OCI-LY3 (cell line): ENCODE data around the gene RALGAPB.
A peak's percentile ranks its signal among the peaks of the same experiment; 100 is the strongest.
"Not testable (repeated sequence)": the region's sequence is repeated elsewhere in the genome, so short reads cannot be mapped to it uniquely, and the experiment has no call there.

Source experiments
- H2AFZ ChIP-seq: fragments of 200-600, 300-600 bp; shearing (Covaris generic); 2 replicates; pipeline ENCODE4 v1.6.0; 2014; ENCODE audit warnings: antibody characterized with exemption, low read depth, low read length
- H3K27ac ChIP-seq: fragments of 200-600, 300-600 bp; sonication (generic); 2 replicates; pipeline ENCODE4 v1.5.1; 2014; ENCODE audit warnings: mild to moderate bottlenecking, low read length, moderate library complexity, mixed read lengths
- H3K27me3 ChIP-seq: fragments of 200-600, 300-600 bp; sonication (generic); 2 replicates; pipeline ENCODE4 v1.6.1; 2014; ENCODE audit warnings: low read depth, low read length, mixed read lengths
- H3K36me3 ChIP-seq: fragments of 200-600, 300-600 bp; sonication (generic); replicated peaks from 2 replicates; pipeline ENCODE3; 2014; ENCODE audit warnings: low read depth, low read length, mixed read lengths
- H3K4me1 ChIP-seq: fragments of 300-600, 200-600 bp; sonication (generic); 2 replicates; pipeline ENCODE4 v1.6.1; 2014; ENCODE audit warnings: low read length, mixed read lengths
- H3K4me2 ChIP-seq: fragments of 200-600, 300-600 bp; sonication (generic); 2 replicates; pipeline ENCODE4 v1.6.1; 2014; ENCODE audit warnings: low read length, mixed read lengths
- H3K4me3 ChIP-seq: fragments of 300-600, 200-600 bp; sonication (generic); 2 replicates; pipeline ENCODE4 v1.5.1; 2014; ENCODE audit warnings: antibody characterized with exemption, mild to moderate bottlenecking, low read length, moderate library complexity
- H3K79me2 ChIP-seq: fragments of 300-600, 200-600 bp; shearing (Covaris generic); 2 replicates; pipeline ENCODE4 v1.6.1; 2014; ENCODE audit warnings: mild to moderate bottlenecking, low read length, mixed read lengths
- H3K9ac ChIP-seq: fragments of 300-600, 200-600 bp; shearing (Covaris generic); 2 replicates; pipeline ENCODE4 v1.6.0; 2014; ENCODE audit warnings: mild to moderate bottlenecking, low read length, moderate library complexity
- H3K9me3 ChIP-seq: fragments of 200-600, 300-600 bp; shearing (Covaris generic); 2 replicates; pipeline ENCODE4 v1.6.1; 2014; ENCODE audit warnings: low read length, mixed read lengths; ENCODE audit not compliant: insufficient read depth
- H4K20me1 ChIP-seq: fragments of 200-600, 300-600 bp; sonication (generic); 2 replicates; pipeline ENCODE4 v1.6.1; 2016; ENCODE audit warnings: low read length, mixed read lengths; ENCODE audit not compliant: insufficient read depth
- CTCF ChIP-seq: fragments of 200-600, 300-600 bp; sonication (generic); IDR thresholded peaks from 2 replicates; pipeline ENCODE4 v1.5.1; 2014; ENCODE audit warnings: antibody characterized with exemption, low read length, low read depth
- EZH2phosphoT487 ChIP-seq: fragments of 200-600 bp; shearing (Covaris generic); IDR thresholded peaks from 2 replicates; pipeline ENCODE4 v1.6.1; 2018; ENCODE audit warnings: antibody characterized with exemption, mixed run types, low read depth

The RALGAPB gene

GRCh38 chr20:38432292-38432691 is 40.4 kb upstream of the RALGAPB start:
- TF ChIP-seq EZH2phosphoT487 (no peak), CTCF (no peak)
- H3K4me1 ChIP-seq = peaks cover 21% of the 10 kb centered on the region
- no peak overlapping the region for H3K9ac ChIP-seq
- H3K36me3 ChIP-seq = peaks cover 67% of the 10 kb centered on the region
- no peak overlapping the region for H3K4me3 ChIP-seq
- H3K27me3 ChIP-seq = no peaks in the 10 kb centered on the region
- H4K20me1 ChIP-seq = peaks cover 65% of the 10 kb centered on the region
- H3K9me3 ChIP-seq = no peaks in the 10 kb centered on the region
- no peak overlapping the region for H3K4me2 ChIP-seq
- no peak overlapping the region for H3K27ac ChIP-seq
- H2AFZ ChIP-seq = no peak overlapping the region
- H3K79me2 ChIP-seq = peaks cover 84% of the 10 kb centered on the region

- Histone ChIP-seq H4K20me1 (peaks cover 59% of the 10 kb centered on the region), H3K36me3 (peaks cover 61% of the 10 kb centered on the region), H3K79me2 (peaks cover 78% of the 10 kb centered on the region), H3K4me2 (peak overlapping the region; percentile 81; the same call in 1 of the 2 replicates), H3K4me1 (peaks cover 21% of the 10 kb centered on the region)
- H3K9me3 ChIP-seq, H3K9ac ChIP-seq, H3K27ac ChIP-seq, H3K27me3 ChIP-seq, H2AFZ ChIP-seq, H3K4me3 ChIP-seq: not testable (repeated sequence)
These were observed 39.8 kb upstream of the RALGAPB start for GRCh38 chr20:38432870-38433269.

- Histone ChIP-seq H3K79me2 (peaks cover 72% of the 10 kb centered on the region), H3K27ac (peak overlapping the region; percentile 55; the same call in 1 of the 2 replicates), H3K4me2 (peak overlapping the region; percentile 81), H3K27me3 (no peaks in the 10 kb centered on the region), H4K20me1 (peaks cover 54% of the 10 kb centered on the region), H3K9me3 (no peaks in the 10 kb centered on the region), H2AFZ (no peak overlapping the region), H3K4me1 (peaks cover 21% of the 10 kb centered on the region), H3K36me3 (peaks cover 55% of the 10 kb centered on the region), H3K9ac (peak overlapping the region; percentile 93), H3K4me3 (peak overlapping the region; percentile 80)
- no peak for TF ChIP-seq EZH2phosphoT487
These were observed 39.2 kb upstream of the RALGAPB start for GRCh38 chr20:38433304-38433972.

GRCh38 chr20:38434301-38434741 is 38.3 kb upstream of the RALGAPB start:
- Histone ChIP-seq H2AFZ (no peak overlapping the region), H4K20me1 (peaks cover 45% of the 10 kb centered on the region), H3K36me3 (peaks cover 46% of the 10 kb centered on the region), H3K9ac (peak overlapping the region; percentile 93), H3K79me2 (peaks cover 63% of the 10 kb centered on the region), H3K27me3 (0 out of 2 replicates have a peak, but pooled peaks cover 5% of the 10 kb centered on the region), H3K27ac (peak overlapping the region; percentile 55), H3K4me3 (peak overlapping the region; percentile 80), H3K4me2 (peak overlapping the region; percentile 81), H3K9me3 (no peaks in the 10 kb centered on the region), H3K4me1 (peaks cover 21% of the 10 kb centered on the region)
- peak; percentile 6; the same call in 1 of the 2 replicates for TF ChIP-seq CTCF
- TF ChIP-seq EZH2phosphoT487 = no peak

- Histone ChIP-seq H3K36me3 (peaks cover 40% of the 10 kb centered on the region), H3K79me2 (peaks cover 57% of the 10 kb centered on the region), H3K9ac (peak within 1 kb of the TSS; percentile 93), H3K9me3 (no peaks in the 10 kb centered on the region), H3K27ac (peak within 1 kb of the TSS; percentile 55), H2AFZ (peak within 1 kb of the TSS; percentile 98), H4K20me1 (peaks cover 38% of the 10 kb centered on the region), H3K27me3 (0 out of 2 replicates have a peak, but pooled peaks cover 5% of the 10 kb centered on the region), H3K4me1 (peaks cover 21% of the 10 kb centered on the region), H3K4me2 (peak within 1 kb of the TSS; percentile 81), H3K4me3 (peak within 1 kb of the TSS; percentile 80)
- TF ChIP-seq EZH2phosphoT487 (no peak), CTCF (peak; percentile 100)
These were observed 37.7 kb upstream of the RALGAPB start, which contains the start of gene SNHG17 for GRCh38 chr20:38434770-38435554. TSS of gene SNHG17 (minus strand) at chr20:38435328.
